IPS-18a (cell line): ENCODE results near the gene SETMAR.
A peak's percentile ranks its signal among the peaks of the same experiment; 100 is the strongest.
"Not testable (repeated sequence)": the region's sequence is repeated elsewhere in the genome, so short reads cannot be mapped to it uniquely, and the experiment has no call there.

Experiments
- H3K27ac ChIP-seq: one replicate; pipeline ENCODE4 v1.5.1; 2013; ENCODE audit warnings: low read length
- H3K27me3 ChIP-seq: one replicate; pipeline ENCODE4 v1.6.1; 2013; ENCODE audit warnings: mild to moderate bottlenecking, low read length; ENCODE audit not compliant: control insufficient read depth, insufficient read depth
- H3K36me3 ChIP-seq: one replicate; pipeline ENCODE4 v1.6.1; 2013; ENCODE audit warnings: low read depth, low read length; ENCODE audit not compliant: control insufficient read depth
- H3K4me1 ChIP-seq: one replicate; pipeline ENCODE4 v1.6.1; 2013; ENCODE audit warnings: low read depth, low read length; ENCODE audit not compliant: control insufficient read depth
- H3K4me3 ChIP-seq: one replicate; pipeline ENCODE4 v1.5.1; 2013; ENCODE audit warnings: low read length
- H3K9ac ChIP-seq: one replicate; pipeline ENCODE4 v1.6.1; 2013; ENCODE audit warnings: mild to moderate bottlenecking, low read length, moderate library complexity
- H3K9me3 ChIP-seq: one replicate; pipeline ENCODE4 v1.6.1; 2013; ENCODE audit warnings: low read depth, low read length; ENCODE audit not compliant: control insufficient read depth

Gene SETMAR

GRCh38 chr3:4320096-4320911 is 17.1 kb downstream of the SETMAR start:
- H3K9me3 ChIP-seq = no peaks in the 10 kb centered on the region
- no peaks in the 10 kb centered on the region for H3K4me1 ChIP-seq
- H3K36me3 ChIP-seq = peaks cover 10% of the 10 kb centered on the region
- H3K27me3 ChIP-seq = no peaks in the 10 kb centered on the region
- H3K9ac ChIP-seq = no peak overlapping the region
- no peak overlapping the region for H3K27ac ChIP-seq
- no peak overlapping the region for H3K4me3 ChIP-seq

- Histone ChIP-seq H3K9me3 (no peaks in the 10 kb centered on the region), H3K36me3 (peaks cover 4% of the 10 kb centered on the region), H3K4me3 (no peak overlapping the region), H3K27me3 (no peaks in the 10 kb centered on the region), H3K4me1 (no peaks in the 10 kb centered on the region), H3K9ac (no peak overlapping the region), H3K27ac (no peak overlapping the region)
Measured at GRCh38 chr3:4321732-4322131, 18.6 kb downstream of the SETMAR start.

GRCh38 chr3:4322635-4323034 is 19.5 kb downstream of the SETMAR start:
- H3K27me3 ChIP-seq = no peaks in the 10 kb centered on the region
- H3K36me3 ChIP-seq = no peaks in the 10 kb centered on the region
- H3K4me3 ChIP-seq = no peak overlapping the region
- no peaks in the 10 kb centered on the region for H3K9me3 ChIP-seq
- no peaks in the 10 kb centered on the region for H3K4me1 ChIP-seq
- H3K9ac ChIP-seq = no peak overlapping the region
- H3K27ac ChIP-seq = no peak overlapping the region

DNA sequence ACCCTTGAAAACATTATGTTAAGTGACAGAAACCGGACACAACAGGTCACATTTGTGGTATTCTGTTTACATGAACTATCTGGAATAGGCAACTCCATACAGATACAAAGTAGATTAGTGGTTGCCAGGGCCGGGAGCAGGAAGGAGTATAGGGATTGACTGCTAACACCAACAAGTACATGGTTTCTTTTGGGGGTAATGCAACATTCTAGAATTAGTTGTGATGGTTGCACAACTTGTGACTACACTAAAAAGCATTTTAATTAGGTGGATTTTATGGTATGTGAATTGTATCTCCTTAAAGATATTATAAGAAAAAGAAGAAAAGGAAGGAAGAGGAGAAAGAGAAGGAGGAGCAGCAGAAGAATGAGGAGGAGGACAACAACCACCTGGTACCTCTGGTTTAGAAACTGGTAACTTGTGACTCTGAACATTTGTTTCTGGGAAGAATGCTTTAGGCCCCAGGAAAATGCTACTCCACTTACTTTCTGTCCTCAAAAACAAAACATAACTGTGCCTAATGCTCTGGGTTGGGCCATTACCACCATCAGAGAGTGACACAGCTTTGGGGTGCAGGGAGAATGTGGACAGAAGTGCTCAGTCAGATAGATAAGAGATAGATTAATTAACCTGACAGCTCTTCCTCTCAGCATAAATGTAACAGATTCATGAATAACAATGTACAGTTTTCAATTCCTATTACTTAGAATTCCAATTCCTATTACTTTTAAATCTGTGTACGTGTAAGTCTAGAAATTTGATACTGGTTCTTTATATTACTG is 20.3 kb downstream of the SETMAR start:
- Histone ChIP-seq H3K9me3 (peaks cover 1% of the 10 kb centered on the region), H3K4me1 (no peaks in the 10 kb centered on the region), H3K4me3 (no peak overlapping the region), H3K27ac (no peak overlapping the region), H3K9ac (no peak overlapping the region), H3K27me3 (no peaks in the 10 kb centered on the region), H3K36me3 (no peaks in the 10 kb centered on the region)

- H3K27ac ChIP-seq = no peak overlapping the region
- peaks cover 3% of the 10 kb centered on the region for H3K9me3 ChIP-seq
- no peak overlapping the region for H3K9ac ChIP-seq
- no peaks in the 10 kb centered on the region for H3K36me3 ChIP-seq
- H3K27me3 ChIP-seq = no peaks in the 10 kb centered on the region
- H3K4me1 ChIP-seq = no peaks in the 10 kb centered on the region
- H3K4me3 ChIP-seq = no peak overlapping the region
Measured at GRCh38 chr3:4326868-4327267, 23.7 kb downstream of the SETMAR start.

GRCh38 chr3:4329806-4330205 is 26.6 kb downstream of the SETMAR start:
- not testable (repeated sequence) for H3K27me3 ChIP-seq, H3K27ac ChIP-seq, H3K9ac ChIP-seq, H3K4me1 ChIP-seq, H3K9me3 ChIP-seq, H3K4me3 ChIP-seq, H3K36me3 ChIP-seq

GRCh38 chr3:4332111-4332510 is 28.9 kb downstream of the SETMAR start:
- Histone ChIP-seq H3K4me1 (peaks cover 14% of the 10 kb centered on the region), H3K9ac (no peak overlapping the region), H3K27me3 (no peaks in the 10 kb centered on the region), H3K9me3 (peaks cover 3% of the 10 kb centered on the region), H3K27ac (peak overlapping the region; percentile 17), H3K36me3 (no peaks in the 10 kb centered on the region), H3K4me3 (no peak overlapping the region)

DNA sequence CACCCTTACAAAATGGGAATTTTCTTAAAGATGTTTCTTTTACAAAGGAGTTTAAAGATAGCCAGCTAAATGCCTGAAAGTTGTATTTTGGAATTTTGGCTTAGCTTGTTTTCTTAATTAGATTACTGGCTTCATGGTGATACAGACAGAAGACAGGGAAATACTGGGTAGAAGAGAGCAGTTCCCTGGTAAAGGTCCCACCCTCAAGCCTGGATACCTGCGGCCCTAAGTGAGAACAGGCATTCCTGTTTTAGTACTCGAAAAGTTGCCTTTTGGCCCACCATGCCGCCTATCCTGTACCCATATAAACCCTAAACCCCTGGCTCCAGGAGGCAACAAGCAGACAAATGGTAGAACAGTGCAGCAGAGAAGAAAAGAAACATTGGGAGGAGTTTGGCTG is 29.4 kb downstream of the SETMAR start:
- Histone ChIP-seq H3K9me3 (peaks cover 3% of the 10 kb centered on the region), H3K4me3 (no peak overlapping the region), H3K36me3 (no peaks in the 10 kb centered on the region), H3K9ac (no peak overlapping the region), H3K4me1 (peaks cover 14% of the 10 kb centered on the region), H3K27ac (peak overlapping the region; percentile 17), H3K27me3 (no peaks in the 10 kb centered on the region)

- Histone ChIP-seq H3K4me3 (no peak overlapping the region), H3K36me3 (no peaks in the 10 kb centered on the region), H3K9ac (no peak overlapping the region), H3K9me3 (peaks cover 3% of the 10 kb centered on the region), H3K4me1 (peaks cover 14% of the 10 kb centered on the region), H3K27ac (no peak overlapping the region), H3K27me3 (no peaks in the 10 kb centered on the region)
Measured at GRCh38 chr3:4332991-4333390, 29.8 kb downstream of the SETMAR start.

GRCh38 chr3:4334548-4334947 is 31.4 kb downstream of the SETMAR start:
- H3K4me1 ChIP-seq = peaks cover 14% of the 10 kb centered on the region
- H3K9ac ChIP-seq = no peak overlapping the region
- no peak overlapping the region for H3K4me3 ChIP-seq
- H3K36me3 ChIP-seq = no peaks in the 10 kb centered on the region
- H3K9me3 ChIP-seq = no peaks in the 10 kb centered on the region
- H3K27me3 ChIP-seq = no peaks in the 10 kb centered on the region
- H3K27ac ChIP-seq = no peak overlapping the region

- Histone ChIP-seq H3K27ac (no peak overlapping the region), H3K27me3 (no peaks in the 10 kb centered on the region), H3K9ac (no peak overlapping the region), H3K9me3 (no peaks in the 10 kb centered on the region), H3K36me3 (no peaks in the 10 kb centered on the region), H3K4me3 (no peak overlapping the region), H3K4me1 (peaks cover 14% of the 10 kb centered on the region)
Measured at GRCh38 chr3:4335840-4336562, 32.8 kb downstream of the SETMAR start.
